HEK293 (cell line): ENCODE data around the gene HOXA10.

Experiments used
- CTCF ChIA-PET: fragments of 350-600 bp; formaldehyde crosslinking; extraction: SDS; loops from one replicate; lab custom pipeline; 2021; ENCODE audit warnings: antibody characterized with exemption; lab: Yijun Ruan, JAX
- POLR2A ChIA-PET: fragments of 300-600 bp; formaldehyde crosslinking; extraction: SDS; loops from one replicate; lab custom pipeline; 2020; ENCODE audit warnings: antibody characterized with exemption, inconsistent platforms; lab: Yijun Ruan, JAX
- H3K27ac ChIP-seq: fragments of 200-500 bp; sonication (Bioruptor generic); 2 replicates; pipeline ENCODE4 v1.5.1; 2014; ENCODE audit warnings: low read depth, low read length, control low read depth, inconsistent platforms; ENCODE audit errors: extremely low read depth
- H3K36me3 ChIP-seq, 2 experiments: fragments of 200-500 bp in 1 of 2; sonication (Bioruptor generic) in 1 of 2; 1 replicate in 1 of 2; 2 replicates in 1 of 2; pipeline ENCODE4 v1.5.1; 2014 to 2017; ENCODE audit warnings: inconsistent platforms in 2 of 2, low read length in 2 of 2; ENCODE audit not compliant: control insufficient read depth in 2 of 2, insufficient read depth in 1 of 2
- H3K4me1 ChIP-seq: fragments of 200-500 bp; sonication (Bioruptor generic); 2 replicates; pipeline ENCODE4 v1.5.1; 2014; ENCODE audit warnings: mild to moderate bottlenecking, low read length, inconsistent platforms; ENCODE audit not compliant: control insufficient read depth, insufficient read depth
- H3K4me3 ChIP-seq: 2 replicates; pipeline ENCODE4 v1.5.1; 2011; ENCODE audit warnings: low read depth, mild to moderate bottlenecking, control low read depth, low read length, moderate library complexity
- H3K9me3 ChIP-seq: fragments of 200-500 bp; sonication (Bioruptor generic); 2 replicates; pipeline ENCODE4 v1.5.1; 2014; ENCODE audit warnings: low read depth, low read length, inconsistent platforms; ENCODE audit not compliant: control insufficient read depth, insufficient read depth
- HOXD13 ChIP-seq: sonication (generic); formaldehyde crosslinking; IDR thresholded peaks from 2 replicates; pipeline ENCODE4 v1.8.0; 2022; ENCODE audit warnings: missing genetic modification reagents, borderline replicate concordance
- KLF9 ChIP-seq: fragments of 450-650 bp; formaldehyde crosslinking; IDR thresholded peaks from 2 replicates; pipeline ENCODE4 v1.5.1; 2016; ENCODE audit warnings: missing biosample characterization, missing genetic modification characterization, low read depth
- WT1 ChIP-seq: fragments of 450-650 bp; formaldehyde crosslinking; IDR thresholded peaks from 2 replicates; pipeline ENCODE4 v1.5.1; 2016; ENCODE audit warnings: missing biosample characterization, missing genetic modification characterization
- ZBTB48 ChIP-seq: fragments of 450-650 bp; formaldehyde crosslinking; IDR thresholded peaks from 2 replicates; pipeline ENCODE4 v1.5.1; 2016; ENCODE audit warnings: missing biosample characterization, missing genetic modification characterization
- ZNF121 ChIP-seq: fragments of 450-650 bp; formaldehyde crosslinking; IDR thresholded peaks from 2 replicates; pipeline ENCODE4 v1.5.1; 2016; ENCODE audit warnings: missing biosample characterization, missing genetic modification characterization
- ZNF133 ChIP-seq: fragments of 450-650 bp; formaldehyde crosslinking; IDR thresholded peaks from 2 replicates; pipeline ENCODE4 v1.5.1; 2016; ENCODE audit warnings: missing biosample characterization, missing genetic modification characterization
- ZNF16 ChIP-seq: fragments of 450-650 bp; formaldehyde crosslinking; IDR thresholded peaks from 2 replicates; pipeline ENCODE4 v1.5.1; 2016; ENCODE audit warnings: low read depth, missing biosample characterization, missing genetic modification characterization
- ZNF175 ChIP-seq: fragments of 450-650 bp; formaldehyde crosslinking; IDR thresholded peaks from 2 replicates; pipeline ENCODE4 v1.5.1; 2016; ENCODE audit warnings: missing biosample characterization, missing genetic modification characterization
- ZNF266 ChIP-seq: fragments of 450-650 bp; formaldehyde crosslinking; IDR thresholded peaks from 2 replicates; pipeline ENCODE4 v1.5.1; 2016; ENCODE audit warnings: missing biosample characterization, missing genetic modification characterization, low read depth
- ZNF302 ChIP-seq: fragments of 450-650 bp; formaldehyde crosslinking; IDR thresholded peaks from 2 replicates; pipeline ENCODE4 v1.5.1; 2016; ENCODE audit warnings: missing biosample characterization, missing genetic modification characterization, low read depth
- ZNF37A ChIP-seq: fragments of 450-650 bp; IDR thresholded peaks from 2 replicates; pipeline ENCODE4 v1.5.1; 2018; ENCODE audit warnings: missing biosample characterization, missing genetic modification characterization
- ZNF391 ChIP-seq: fragments of 450-650 bp; formaldehyde crosslinking; IDR thresholded peaks from 2 replicates; pipeline ENCODE4 v1.5.1; 2016; ENCODE audit warnings: low read depth, missing biosample characterization, missing genetic modification characterization, borderline replicate concordance
- ZNF610 ChIP-seq: fragments of 450-650 bp; formaldehyde crosslinking; IDR thresholded peaks from 2 replicates; pipeline ENCODE4 v1.5.1; 2016; ENCODE audit warnings: missing biosample characterization, missing genetic modification characterization, borderline replicate concordance
- ZNF623 ChIP-seq: fragments of 450-650 bp; formaldehyde crosslinking; IDR thresholded peaks from 2 replicates; pipeline ENCODE4 v1.5.1; 2016; ENCODE audit warnings: missing biosample characterization, missing genetic modification characterization
- ZNF747 ChIP-seq: fragments of 450-650 bp; formaldehyde crosslinking; IDR thresholded peaks from 2 replicates; pipeline ENCODE4 v1.5.1; 2016; ENCODE audit warnings: missing biosample characterization, missing genetic modification characterization
- ZNF791 ChIP-seq: fragments of 450-650 bp; formaldehyde crosslinking; IDR thresholded peaks from 2 replicates; pipeline ENCODE4 v1.5.1; 2016; ENCODE audit warnings: missing biosample characterization, missing genetic modification characterization
- ZNF830 ChIP-seq: fragments of 450-650 bp; IDR thresholded peaks from 2 replicates; pipeline ENCODE4 v1.5.0; 2018; ENCODE audit warnings: missing biosample characterization, missing genetic modification characterization, low read depth, mild to moderate bottlenecking, moderate library complexity
- TF ChIP-seq, protein P1 (sequence below): fragments of 450-650 bp; formaldehyde crosslinking; IDR thresholded peaks from 2 replicates; pipeline ENCODE4 v1.5.1; 2016; ENCODE audit warnings: missing biosample characterization, missing genetic modification characterization
- TF ChIP-seq, protein P2 (sequence below): fragments of 450-650 bp; formaldehyde crosslinking; IDR thresholded peaks from 2 replicates; pipeline ENCODE4 v1.5.1; 2016; ENCODE audit warnings: missing biosample characterization, missing genetic modification characterization, borderline replicate concordance
- TF ChIP-seq, protein P3 (sequence below): fragments of 450-650 bp; formaldehyde crosslinking; IDR thresholded peaks from 2 replicates; pipeline ENCODE4 v1.5.1; 2017; ENCODE audit warnings: missing biosample characterization, missing genetic modification characterization
- TF ChIP-seq, protein P4 (sequence below): fragments of 450-650 bp; formaldehyde crosslinking; IDR thresholded peaks from 2 replicates; pipeline ENCODE4 v1.5.1; 2016; ENCODE audit warnings: missing biosample characterization, missing genetic modification characterization
- TF ChIP-seq, protein P5 (sequence below): sonication (generic); formaldehyde crosslinking; IDR thresholded peaks from 2 replicates; pipeline ENCODE4 v1.8.1; 2022; ENCODE audit warnings: mild to moderate bottlenecking, moderate library complexity, missing genetic modification reagents
- TF ChIP-seq, protein P6 (sequence below): fragments of 450-650 bp; formaldehyde crosslinking; IDR thresholded peaks from 2 replicates; pipeline ENCODE4 v1.5.1; 2016; ENCODE audit warnings: missing biosample characterization, missing genetic modification characterization

Gene HOXA10

DNA sequence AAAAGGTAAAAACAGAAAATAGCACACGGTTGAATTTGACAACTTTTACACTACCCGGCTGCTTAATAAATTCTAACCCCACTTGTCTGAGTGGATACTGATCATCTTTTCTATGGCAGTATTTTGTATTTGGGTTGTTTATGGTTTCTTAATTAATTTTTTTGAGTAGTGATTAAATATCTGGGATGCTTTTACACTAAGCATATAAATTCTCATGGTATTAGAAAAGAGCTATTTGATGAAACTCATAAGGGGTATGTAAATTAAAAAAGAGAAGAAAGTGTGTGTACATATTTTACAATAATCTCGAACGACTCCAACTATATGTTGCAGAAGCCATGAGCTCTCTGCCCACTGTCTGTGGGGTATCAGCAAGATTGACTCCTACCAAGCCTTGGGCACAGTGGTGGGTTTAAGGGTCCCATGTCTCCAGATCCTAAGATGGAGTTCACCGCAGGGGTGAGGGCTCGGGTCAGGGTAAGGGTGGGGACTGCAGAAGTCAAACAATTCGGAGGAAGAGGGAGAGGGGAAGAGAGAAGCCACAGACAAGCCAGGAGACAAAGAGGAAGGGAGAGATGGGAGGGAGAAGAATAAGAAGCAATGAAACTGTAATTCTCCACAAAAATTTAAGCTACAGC lies 33.3 kb upstream of the HOXA10 start:
- POLR2A ChIA-PET: interaction anchor here (0.7 kb wide), 1 partner anchor 12 kb away, joined by 3 read pairs; no protein-coding TSS in a partner anchor
- TF ChIP-seq, protein P1, sequence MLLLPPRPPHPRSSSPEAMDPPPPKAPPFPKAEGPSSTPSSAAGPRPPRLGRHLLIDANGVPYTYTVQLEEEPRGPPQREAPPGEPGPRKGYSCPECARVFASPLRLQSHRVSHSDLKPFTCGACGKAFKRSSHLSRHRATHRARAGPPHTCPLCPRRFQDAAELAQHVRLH (tag by site-specific recombination): no peak
- TF ChIP-seq ZNF391 (tag by site-specific recombination) (no peak), ZNF16 (tag by site-specific recombination) (no peak), ZNF37A (tag by site-specific recombination) (no peak), ZNF121 (tag by site-specific recombination) (no peak), ZNF266 (tag by site-specific recombination) (no peak), ZNF133 (tag by site-specific recombination) (no peak), ZNF610 (tag by site-specific recombination) (no peak)
- TF ChIP-seq, protein P2, sequence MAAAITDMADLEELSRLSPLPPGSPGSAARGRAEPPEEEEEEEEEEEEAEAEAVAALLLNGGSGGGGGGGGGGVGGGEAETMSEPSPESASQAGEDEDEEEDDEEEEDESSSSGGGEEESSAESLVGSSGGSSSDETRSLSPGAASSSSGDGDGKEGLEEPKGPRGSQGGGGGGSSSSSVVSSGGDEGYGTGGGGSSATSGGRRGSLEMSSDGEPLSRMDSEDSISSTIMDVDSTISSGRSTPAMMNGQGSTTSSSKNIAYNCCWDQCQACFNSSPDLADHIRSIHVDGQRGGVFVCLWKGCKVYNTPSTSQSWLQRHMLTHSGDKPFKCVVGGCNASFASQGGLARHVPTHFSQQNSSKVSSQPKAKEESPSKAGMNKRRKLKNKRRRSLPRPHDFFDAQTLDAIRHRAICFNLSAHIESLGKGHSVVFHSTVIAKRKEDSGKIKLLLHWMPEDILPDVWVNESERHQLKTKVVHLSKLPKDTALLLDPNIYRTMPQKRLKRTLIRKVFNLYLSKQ (tag by site-specific recombination): no peak

DNA sequence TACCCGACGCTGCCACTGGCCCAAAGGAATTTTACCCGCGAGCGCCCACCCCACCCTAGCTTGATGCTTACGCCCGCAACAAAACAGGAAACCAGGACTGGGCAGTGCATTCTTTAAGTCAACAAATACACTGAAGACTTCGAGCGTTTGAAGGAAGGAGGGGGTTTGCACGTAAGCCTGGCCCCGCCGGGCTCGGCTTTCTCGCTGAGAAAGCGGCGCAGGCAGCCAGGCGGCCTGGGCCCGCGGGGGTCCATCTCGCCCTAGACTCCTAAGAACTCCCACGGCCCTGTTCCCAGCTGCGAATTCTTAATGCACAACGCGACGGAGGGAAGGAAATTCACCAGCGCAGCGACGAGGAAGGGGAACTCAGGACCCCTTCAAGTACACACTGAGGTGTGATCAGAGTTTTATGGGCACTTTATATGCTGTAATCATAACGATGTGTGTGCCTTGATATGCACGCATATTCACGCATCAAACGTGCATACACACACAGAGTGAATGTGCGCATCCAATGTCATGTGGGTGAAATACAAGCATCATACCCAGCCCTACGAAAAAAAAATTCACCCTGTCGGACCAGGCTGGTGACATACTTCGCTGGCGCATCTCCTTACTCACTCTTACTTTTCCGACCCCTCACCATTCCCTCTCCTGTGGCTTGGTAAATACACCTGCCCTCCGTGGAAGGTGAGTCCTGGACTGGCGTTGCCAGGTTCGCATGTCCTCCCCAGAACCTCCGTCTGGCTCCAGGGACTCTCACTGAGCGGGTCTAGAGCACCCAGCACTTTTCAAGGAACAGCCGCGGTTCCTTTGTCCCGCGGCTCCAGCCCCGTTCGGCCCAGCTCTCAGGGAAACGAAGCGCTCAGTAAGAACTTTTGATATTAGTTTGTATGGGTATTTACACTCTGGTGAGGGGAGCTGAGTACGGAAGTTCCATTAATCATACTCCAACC lies 31.5 kb upstream of the HOXA10 start:
- Histone ChIP-seq H3K4me3 (no peak overlapping the region), H3K36me3 (no peaks in the 10 kb centered on the region), H3K9me3 (no peaks in the 10 kb centered on the region)
- POLR2A ChIA-PET: no interaction called here
- TF ChIP-seq, protein P3, sequence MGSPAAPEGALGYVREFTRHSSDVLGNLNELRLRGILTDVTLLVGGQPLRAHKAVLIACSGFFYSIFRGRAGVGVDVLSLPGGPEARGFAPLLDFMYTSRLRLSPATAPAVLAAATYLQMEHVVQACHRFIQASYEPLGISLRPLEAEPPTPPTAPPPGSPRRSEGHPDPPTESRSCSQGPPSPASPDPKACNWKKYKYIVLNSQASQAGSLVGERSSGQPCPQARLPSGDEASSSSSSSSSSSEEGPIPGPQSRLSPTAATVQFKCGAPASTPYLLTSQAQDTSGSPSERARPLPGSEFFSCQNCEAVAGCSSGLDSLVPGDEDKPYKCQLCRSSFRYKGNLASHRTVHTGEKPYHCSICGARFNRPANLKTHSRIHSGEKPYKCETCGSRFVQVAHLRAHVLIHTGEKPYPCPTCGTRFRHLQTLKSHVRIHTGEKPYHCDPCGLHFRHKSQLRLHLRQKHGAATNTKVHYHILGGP (tag by site-specific recombination): no peak
- TF ChIP-seq, protein P4, sequence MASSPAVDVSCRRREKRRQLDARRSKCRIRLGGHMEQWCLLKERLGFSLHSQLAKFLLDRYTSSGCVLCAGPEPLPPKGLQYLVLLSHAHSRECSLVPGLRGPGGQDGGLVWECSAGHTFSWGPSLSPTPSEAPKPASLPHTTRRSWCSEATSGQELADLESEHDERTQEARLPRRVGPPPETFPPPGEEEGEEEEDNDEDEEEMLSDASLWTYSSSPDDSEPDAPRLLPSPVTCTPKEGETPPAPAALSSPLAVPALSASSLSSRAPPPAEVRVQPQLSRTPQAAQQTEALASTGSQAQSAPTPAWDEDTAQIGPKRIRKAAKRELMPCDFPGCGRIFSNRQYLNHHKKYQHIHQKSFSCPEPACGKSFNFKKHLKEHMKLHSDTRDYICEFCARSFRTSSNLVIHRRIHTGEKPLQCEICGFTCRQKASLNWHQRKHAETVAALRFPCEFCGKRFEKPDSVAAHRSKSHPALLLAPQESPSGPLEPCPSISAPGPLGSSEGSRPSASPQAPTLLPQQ (tag by site-specific recombination): no peak
- TF ChIP-seq ZNF302: no peak
- TF ChIP-seq ZBTB48 (tag by site-specific recombination): no peak
- TF ChIP-seq, protein P5, sequence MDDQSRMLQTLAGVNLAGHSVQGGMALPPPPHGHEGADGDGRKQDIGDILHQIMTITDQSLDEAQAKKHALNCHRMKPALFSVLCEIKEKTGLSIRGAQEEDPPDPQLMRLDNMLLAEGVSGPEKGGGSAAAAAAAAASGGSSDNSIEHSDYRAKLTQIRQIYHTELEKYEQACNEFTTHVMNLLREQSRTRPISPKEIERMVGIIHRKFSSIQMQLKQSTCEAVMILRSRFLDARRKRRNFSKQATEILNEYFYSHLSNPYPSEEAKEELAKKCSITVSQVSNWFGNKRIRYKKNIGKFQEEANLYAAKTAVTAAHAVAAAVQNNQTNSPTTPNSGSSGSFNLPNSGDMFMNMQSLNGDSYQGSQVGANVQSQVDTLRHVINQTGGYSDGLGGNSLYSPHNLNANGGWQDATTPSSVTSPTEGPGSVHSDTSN: no peak
- no peak for TF ChIP-seq KLF9
- TF ChIP-seq, protein P6, sequence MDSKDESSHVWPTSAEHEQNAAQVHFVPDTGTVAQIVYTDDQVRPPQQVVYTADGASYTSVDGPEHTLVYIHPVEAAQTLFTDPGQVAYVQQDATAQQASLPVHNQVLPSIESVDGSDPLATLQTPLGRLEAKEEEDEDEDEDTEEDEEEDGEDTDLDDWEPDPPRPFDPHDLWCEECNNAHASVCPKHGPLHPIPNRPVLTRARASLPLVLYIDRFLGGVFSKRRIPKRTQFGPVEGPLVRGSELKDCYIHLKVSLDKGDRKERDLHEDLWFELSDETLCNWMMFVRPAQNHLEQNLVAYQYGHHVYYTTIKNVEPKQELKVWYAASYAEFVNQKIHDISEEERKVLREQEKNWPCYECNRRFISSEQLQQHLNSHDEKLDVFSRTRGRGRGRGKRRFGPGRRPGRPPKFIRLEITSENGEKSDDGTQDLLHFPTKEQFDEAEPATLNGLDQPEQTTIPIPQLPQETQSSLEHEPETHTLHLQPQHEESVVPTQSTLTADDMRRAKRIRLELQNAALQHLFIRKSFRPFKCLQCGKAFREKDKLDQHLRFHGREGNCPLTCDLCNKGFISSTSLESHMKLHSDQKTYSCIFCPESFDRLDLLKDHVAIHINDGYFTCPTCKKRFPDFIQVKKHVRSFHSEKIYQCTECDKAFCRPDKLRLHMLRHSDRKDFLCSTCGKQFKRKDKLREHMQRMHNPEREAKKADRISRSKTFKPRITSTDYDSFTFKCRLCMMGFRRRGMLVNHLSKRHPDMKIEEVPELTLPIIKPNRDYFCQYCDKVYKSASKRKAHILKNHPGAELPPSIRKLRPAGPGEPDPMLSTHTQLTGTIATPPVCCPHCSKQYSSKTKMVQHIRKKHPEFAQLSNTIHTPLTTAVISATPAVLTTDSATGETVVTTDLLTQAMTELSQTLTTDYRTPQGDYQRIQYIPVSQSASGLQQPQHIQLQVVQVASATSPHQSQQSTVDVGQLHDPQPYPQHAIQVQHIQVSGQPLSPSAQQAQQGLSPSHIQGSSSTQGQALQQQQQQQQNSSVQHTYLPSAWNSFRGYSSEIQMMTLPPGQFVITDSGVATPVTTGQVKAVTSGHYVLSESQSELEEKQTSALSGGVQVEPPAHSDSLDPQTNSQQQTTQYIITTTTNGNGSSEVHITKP (tag by site-specific recombination): no peak
- no peak for TF ChIP-seq ZNF830 (tag by site-specific recombination)
- no peak for TF ChIP-seq ZNF791 (tag by site-specific recombination)
- TF ChIP-seq ZNF623 (tag by site-specific recombination): no peak
- TF ChIP-seq ZNF175 (tag by site-specific recombination): no peak
- no peak for TF ChIP-seq HOXD13 (CRISPR knock-in tag)
- TF ChIP-seq WT1 (tag by site-specific recombination): no peak
- TF ChIP-seq ZNF747: no peak
- TF ChIP-seq, all 188 proteins: peak for 0
- CTCF ChIA-PET: interaction anchor here (0.5 kb wide), 1 partner anchor 1990 kb away, joined by 4 read pairs; no protein-coding TSS in a partner anchor
- Histone ChIP-seq H3K4me1 (peaks cover 11% of the 10 kb centered on the region), H3K27ac (no peak overlapping the region)

More for the DNA sequence above, 33.3 kb upstream of the HOXA10 start:
- no peaks in the 10 kb centered on the region for H3K9me3 ChIP-seq
- no peak overlapping the region for H3K4me3 ChIP-seq
- H3K36me3 ChIP-seq: no peaks in the 10 kb centered on the region
- CTCF ChIA-PET: interaction anchor here (0.9 to 1.8 kb wide), 3 partner anchors 10 to 813 kb away, joined by 3 to 6 read pairs (median 5); no protein-coding TSS in a partner anchor
- peaks cover 4% of the 10 kb centered on the region; the same call in 1 of the 2 replicates for H3K4me1 ChIP-seq
- no peak overlapping the region for H3K27ac ChIP-seq
